GM19238 (cell line): ENCODE measurements around the gene SCRN2.

Experiments used
- DNase-seq: peaks from one replicate; pipeline ENCODE4 v3.0.0; 2011; ENCODE audit warnings: low spot score; ENCODE audit not compliant: insufficient read length

SCRN2 gene

DNA sequence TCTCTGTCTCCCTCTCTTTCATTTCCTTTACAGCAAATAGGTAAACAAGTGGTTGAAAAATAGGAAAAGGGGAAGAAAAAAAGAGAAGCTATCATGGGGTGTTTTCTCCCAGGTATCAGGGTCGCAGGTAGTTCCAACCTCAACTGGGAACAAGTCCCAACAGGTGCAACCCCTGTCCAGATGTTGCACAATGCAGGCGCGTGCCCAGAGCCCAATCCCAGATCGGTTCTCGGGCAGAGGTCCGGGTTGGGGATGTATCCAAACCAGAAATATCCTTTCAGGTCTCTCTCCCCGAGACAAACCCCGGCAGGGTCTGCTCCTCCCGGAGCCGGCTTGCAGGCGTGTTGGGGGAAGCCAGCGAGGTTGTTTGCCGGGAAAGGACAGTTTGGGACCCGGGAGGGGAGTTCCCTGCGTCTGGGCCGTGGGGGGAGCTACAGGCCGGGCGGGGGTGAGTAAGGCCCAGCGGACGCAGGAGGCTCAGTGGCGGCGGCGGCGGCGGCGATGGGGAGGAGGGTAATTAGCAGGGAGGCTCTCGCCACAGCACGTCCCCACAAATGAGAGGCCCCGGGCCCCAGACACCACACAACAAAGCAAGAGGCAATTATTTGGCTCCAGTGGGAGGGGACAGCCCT lies 31.1 kb upstream of the SCRN2 start:
- no peak for DNase-seq

DNA sequence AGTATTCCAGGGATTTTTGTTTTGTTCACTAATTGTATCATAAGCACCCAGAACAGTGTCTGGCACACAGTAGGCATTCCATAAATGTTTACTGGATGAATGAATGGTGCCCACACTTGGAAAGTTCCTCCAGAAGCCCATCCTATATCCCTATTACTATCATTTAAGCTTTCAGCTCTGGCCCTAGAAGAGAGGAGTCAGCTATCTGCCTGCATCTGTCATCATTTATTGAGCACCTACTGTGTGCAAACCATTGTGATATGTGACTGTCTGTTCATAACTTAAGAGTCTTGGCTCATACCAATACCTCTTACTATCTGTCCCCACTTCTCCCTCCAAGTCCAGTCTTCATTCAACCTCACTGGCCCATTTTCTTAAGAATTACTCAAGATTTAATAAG lies 30.0 kb upstream of the SCRN2 start:
- no peak for DNase-seq

DNA sequence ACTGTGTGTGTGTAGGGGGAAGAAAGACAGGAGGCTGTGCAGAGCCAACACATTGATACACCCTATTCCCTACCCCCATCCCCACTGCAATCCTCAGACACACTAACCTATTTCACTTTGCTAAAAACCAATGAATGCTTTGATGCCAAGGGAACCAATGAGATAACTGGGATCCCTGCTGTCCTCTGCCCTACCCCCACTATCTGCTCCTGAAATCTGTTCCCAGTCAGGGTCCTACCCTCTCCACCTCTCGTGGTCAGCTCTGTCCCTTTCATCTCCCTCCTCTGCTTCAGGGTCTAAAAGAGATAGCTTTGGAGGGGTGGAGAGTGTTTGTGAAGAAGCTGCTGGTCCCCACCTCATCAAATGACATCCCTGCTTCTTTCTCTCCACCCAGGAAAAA lies 29.0 kb upstream of the SCRN2 start:
- no peak for DNase-seq

- DNase-seq, result no peak
These were observed 28.0 kb upstream of the SCRN2 start for GRCh38 chr17:47869114-47869513.

DNA sequence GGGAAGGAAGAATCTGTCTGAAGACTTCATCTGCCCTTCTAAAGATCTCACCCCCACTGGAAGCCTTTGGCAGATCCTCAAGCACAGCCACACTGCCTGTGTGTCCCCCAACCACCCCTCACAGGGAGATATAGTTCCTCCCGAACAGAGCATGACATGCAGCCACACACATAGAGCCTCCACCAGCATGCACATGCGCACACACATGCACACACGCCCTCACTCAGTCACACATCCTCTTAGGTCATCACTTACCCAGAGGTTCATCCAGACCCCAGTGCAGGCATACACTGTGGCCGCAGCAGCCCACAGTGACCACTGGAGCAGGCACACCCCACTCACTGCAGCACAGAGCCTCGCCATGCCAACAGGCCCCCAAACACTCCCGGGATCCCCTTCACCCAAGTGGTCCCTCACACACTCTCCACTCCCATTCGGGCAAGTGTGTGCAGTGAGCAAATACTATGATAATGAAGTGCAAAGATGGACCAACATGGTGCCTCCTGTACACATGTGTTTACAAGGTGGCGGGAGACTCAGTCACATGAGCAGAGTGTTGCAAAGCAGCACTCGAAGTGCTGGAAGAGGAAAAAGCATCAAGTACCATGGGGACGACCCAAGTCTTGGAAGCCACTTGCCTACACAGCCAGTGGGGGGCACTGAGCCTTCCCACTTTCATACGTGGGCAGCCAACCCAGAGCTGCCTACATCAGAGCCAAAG lies 26.9 kb upstream of the SCRN2 start:
- no peak for DNase-seq

GRCh38 chr17:47866941-47867340 lies 25.9 kb upstream of the SCRN2 start:
- no peak for DNase-seq

GRCh38 chr17:47864791-47865216 lies 23.7 kb upstream of the SCRN2 start:
- no peak for DNase-seq

GRCh38 chr17:47862621-47863440 lies 21.8 kb upstream of the SCRN2 start:
- DNase-seq, result no peak

- DNase-seq, result no peak
These were observed 19.3 kb upstream of the SCRN2 start for GRCh38 chr17:47860386-47860785.

DNA sequence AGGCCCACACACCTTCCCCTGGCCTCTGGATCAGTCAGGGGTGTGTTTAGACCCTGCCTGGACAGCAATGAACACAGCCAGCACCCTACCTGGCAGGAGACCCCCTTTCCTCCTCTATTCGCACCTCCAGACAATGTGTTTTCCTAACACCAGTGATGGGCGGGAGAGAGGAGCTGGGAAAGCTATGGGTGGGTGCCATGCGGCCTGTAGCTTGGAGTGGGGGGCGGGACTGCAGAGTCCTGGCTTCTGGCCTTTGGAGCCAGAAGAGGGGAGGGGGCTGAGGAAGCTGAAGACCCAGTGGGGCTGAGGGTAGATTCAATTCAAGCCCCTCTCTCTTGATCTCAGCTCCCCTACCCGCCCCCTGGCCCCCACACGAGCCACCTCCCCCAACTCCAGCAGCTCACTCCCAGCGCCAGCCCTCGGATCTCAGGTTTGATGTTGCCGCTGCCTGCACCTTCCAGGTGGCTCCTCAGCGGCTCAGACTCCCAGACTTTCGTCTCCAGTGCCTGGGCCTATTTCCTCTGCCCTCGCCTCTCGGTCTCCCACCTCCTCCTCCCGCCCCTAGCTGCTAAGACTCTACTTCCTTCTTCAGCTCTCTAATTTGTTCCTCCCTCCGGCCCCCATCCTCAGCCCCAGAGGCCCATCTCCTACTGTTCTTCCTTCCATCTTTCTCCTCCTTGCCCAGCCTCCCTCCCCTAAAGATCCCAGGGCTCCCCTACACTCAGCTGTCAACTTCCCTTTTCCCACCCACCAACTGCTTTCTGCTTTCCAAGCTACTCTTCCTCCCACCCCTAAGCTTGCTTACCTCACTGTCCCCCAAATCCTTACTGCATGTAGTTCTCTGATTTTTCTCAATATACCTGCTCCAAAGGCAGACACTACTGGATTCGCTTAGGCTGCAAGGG lies 16.7 kb upstream of the SCRN2 start:
- DNase-seq, result no peak

DNA sequence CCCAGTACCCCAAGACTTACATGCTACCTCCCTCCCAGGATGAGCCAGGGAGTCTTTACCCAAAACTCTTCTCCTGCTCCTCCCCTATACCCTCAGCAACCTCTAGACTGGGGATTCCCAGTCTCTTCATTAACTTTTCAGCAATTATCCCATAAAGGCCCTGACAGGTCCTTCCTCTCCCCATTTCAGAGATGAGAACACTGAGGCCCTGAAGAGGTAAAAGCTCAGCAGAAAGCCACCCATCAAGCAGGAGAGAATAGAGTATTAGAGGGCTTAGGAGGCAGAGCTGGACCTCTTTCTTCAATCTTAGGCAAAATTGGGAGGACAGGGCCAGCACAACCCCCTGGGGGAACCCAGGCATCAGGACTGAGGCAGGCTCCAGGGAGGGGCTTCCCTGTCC lies 15.8 kb upstream of the SCRN2 start:
- DNase-seq, result no peak

DNA sequence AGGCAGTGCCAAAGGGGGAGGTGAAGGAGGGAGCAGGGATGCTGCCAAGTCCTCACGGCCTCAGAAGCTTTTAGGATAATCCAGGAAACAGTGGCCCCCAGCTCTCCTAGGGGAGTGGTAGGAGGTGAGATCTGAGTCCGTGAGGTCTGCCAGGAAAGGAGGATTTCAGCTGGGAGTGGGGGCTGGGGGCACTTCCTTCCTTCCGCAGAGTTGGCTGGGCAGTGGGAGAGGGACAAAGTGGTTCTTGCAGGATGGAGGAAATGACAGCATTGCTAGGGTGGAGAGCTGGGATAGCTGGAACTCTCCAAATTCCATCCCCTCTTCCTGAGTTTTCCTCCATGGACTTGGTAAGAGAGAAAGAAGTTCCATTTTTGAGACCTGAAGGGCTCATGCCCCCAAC lies 14.7 kb upstream of the SCRN2 start:
- DNase-seq, result no peak

DNA sequence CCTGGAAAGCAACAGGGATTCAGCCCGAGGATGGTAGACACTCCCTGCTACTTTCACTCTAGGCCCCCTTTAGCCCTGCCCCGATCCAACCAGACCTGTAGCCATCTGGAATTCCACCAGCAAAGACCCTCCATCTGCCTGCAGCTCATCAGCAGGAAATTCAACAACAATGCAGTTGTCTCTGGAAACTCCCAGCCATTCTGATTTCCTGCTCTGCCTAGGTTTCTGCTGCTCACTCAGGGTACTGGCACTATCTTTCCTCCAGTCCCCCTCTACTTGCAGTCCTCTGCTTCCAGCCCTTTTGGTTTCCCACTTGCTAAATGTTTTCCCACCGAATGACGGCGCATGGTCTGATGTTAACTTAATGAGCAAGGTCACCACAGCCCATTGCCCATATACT lies 12.5 kb upstream of the SCRN2 start:
- DNase-seq, result no peak

GRCh38 chr17:47852113-47852949 lies 11.3 kb upstream of the SCRN2 start:
- no peak for DNase-seq

GRCh38 chr17:47851764-47852112 lies 10.7 kb upstream of the SCRN2 start:
- no peak for DNase-seq

GRCh38 chr17:47850692-47851573 lies 9.9 kb upstream of the SCRN2 start, which contains the start of gene SP6:
TSS of gene SP6 (minus strand) at chr17:47851163. CDS start at chr17:47848429, 2,734 bp downstream.
- no peak for DNase-seq

- DNase-seq, result no peak
These were observed 9.3 kb upstream of the SCRN2 start for GRCh38 chr17:47850373-47850691.

- no peak for DNase-seq
These were observed 7.1 kb upstream of the SCRN2 start for GRCh38 chr17:47848198-47848513.

- no peak for DNase-seq
These were observed 6.5 kb upstream of the SCRN2 start for GRCh38 chr17:47847341-47848197.
